ENCODE data around the gene CLK4. TPM values are rescaled to one million over a fixed set of nuclear protein-coding genes. Genes with fewer than 3 reads are reported as not detected.

CLK4 gene
- total RNA-seq, 1 donor from 2014 or later, result 31.9 TPM

- H3K36me3 ChIP-seq, result no peaks in the 10 kb centered on the region
- TF ChIP-seq POLR2A (IDR thresholded peaks at IDR 0.05), result no peak
- TF ChIP-seq POLR2AphosphoS5 (IDR thresholded peaks at IDR 0.05; ENCODE audit: insufficient read depth in 1 of 2, low read depth in 1 of 2), result no peak
- no peak for TF ChIP-seq CTCF (IDR thresholded peaks at IDR 0.05)
- no peaks in the 10 kb centered on the region for H3K9me3 ChIP-seq
- intact Hi-C loops (cut with DNase I), result no loop called here
- no peaks in the 10 kb centered on the region for H3K4me1 ChIP-seq
- H3K4me3 ChIP-seq, result no peak overlapping the region
- H3K27ac ChIP-seq, result no peak overlapping the region
- H3K27me3 ChIP-seq, result no peaks in the 10 kb centered on the region
- no peak for DNase-seq (ENCODE audit: extremely low spot score in 2 of 2)
These were observed 22.7 kb upstream of the CLK4 start for GRCh38 chr5:178649580-178649979.

- H3K36me3 ChIP-seq, result no peaks in the 10 kb centered on the region
- H3K27me3 ChIP-seq, result no peaks in the 10 kb centered on the region
- intact Hi-C loops (cut with DNase I), result no loop called here
- no peaks in the 10 kb centered on the region for H3K9me3 ChIP-seq
- TF ChIP-seq POLR2AphosphoS5 (IDR thresholded peaks at IDR 0.05; ENCODE audit: insufficient read depth in 1 of 2, low read depth in 1 of 2) (no peak), POLR2A (IDR thresholded peaks at IDR 0.05) (no peak), CTCF (IDR thresholded peaks at IDR 0.05) (no peak)
- peaks cover 6% of the 10 kb centered on the region for H3K4me1 ChIP-seq
- DNase-seq (ENCODE audit: extremely low spot score in 2 of 2), result no peak
- no peak overlapping the region for H3K27ac ChIP-seq
- H3K4me3 ChIP-seq, result no peak overlapping the region
These were observed 18.1 kb upstream of the CLK4 start for GRCh38 chr5:178644826-178645545.

DNA sequence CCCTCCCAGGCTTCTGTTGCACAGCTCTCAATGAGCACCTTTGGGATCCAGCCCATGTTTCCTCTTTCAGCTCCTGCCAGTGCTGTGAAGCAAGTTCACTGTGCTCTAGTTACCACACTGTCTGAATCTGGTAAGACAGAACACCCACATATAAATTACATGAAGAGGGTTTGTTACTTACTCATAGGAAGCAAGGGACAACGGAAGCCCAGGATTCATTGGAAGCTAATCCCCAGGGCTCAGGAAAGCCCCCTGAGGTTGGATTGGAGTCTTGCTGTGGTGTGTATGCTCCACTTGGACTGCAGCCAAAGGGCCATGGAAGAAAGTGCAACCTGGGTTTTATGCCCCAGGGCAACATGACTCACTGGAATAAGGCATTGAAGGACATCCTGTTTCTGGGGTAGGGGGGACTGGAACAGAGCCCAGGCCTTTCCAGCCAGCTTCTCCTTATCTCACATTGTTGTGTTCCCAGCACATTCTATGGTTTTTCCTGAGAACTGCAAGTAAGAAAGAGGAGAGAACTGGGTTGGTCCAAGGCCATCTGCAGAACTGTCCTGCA lies 15.6 kb upstream of the CLK4 start:
- no peak for DNase-seq (ENCODE audit: extremely low spot score in 2 of 2)
- no peak overlapping the region for H3K27ac ChIP-seq
- peaks cover 6% of the 10 kb centered on the region for H3K4me1 ChIP-seq
- no peaks in the 10 kb centered on the region for H3K36me3 ChIP-seq
- no peak overlapping the region for H3K4me3 ChIP-seq
- no peaks in the 10 kb centered on the region for H3K9me3 ChIP-seq
- no peaks in the 10 kb centered on the region for H3K27me3 ChIP-seq
- intact Hi-C loops (cut with DNase I), result no loop called here
- TF ChIP-seq CTCF (IDR thresholded peaks at IDR 0.05) (no peak), POLR2AphosphoS5 (IDR thresholded peaks at IDR 0.05; ENCODE audit: insufficient read depth in 1 of 2, low read depth in 1 of 2) (no peak), POLR2A (IDR thresholded peaks at IDR 0.05) (no peak)

- H3K27me3 ChIP-seq, result no peaks in the 10 kb centered on the region
- H3K27ac ChIP-seq, result no peak overlapping the region
- TF ChIP-seq CTCF (IDR thresholded peaks at IDR 0.05), result no peak
- TF ChIP-seq POLR2A (IDR thresholded peaks at IDR 0.05), result no peak
- no peak for TF ChIP-seq POLR2AphosphoS5 (IDR thresholded peaks at IDR 0.05; ENCODE audit: insufficient read depth in 1 of 2, low read depth in 1 of 2)
- H3K4me1 ChIP-seq, result peaks cover 6% of the 10 kb centered on the region
- intact Hi-C loops (cut with DNase I), result no loop called here
- H3K4me3 ChIP-seq, result no peak overlapping the region
- H3K9me3 ChIP-seq, result no peaks in the 10 kb centered on the region
- no peaks in the 10 kb centered on the region for H3K36me3 ChIP-seq
- no peak for DNase-seq (ENCODE audit: extremely low spot score in 2 of 2)
These were observed 14.9 kb upstream of the CLK4 start for GRCh38 chr5:178641711-178642110.

All from vagina (tissue), 2 donors.